Fibroblast of peridontal ligament (primary cell): Measurements from ENCODE around the gene BTN1A1.

Experiments used
- DNase-seq: peaks from one replicate; pipeline ENCODE4 v3.0.0-alpha.2; 2010; ENCODE audit errors: extremely low read depth

BTN1A1 gene

GRCh38 chr6:26475823-26476729, 24.0 kb upstream of the BTN1A1 start:
- peak; percentile 43 for DNase-seq

GRCh38 chr6:26476896-26477295, 23.2 kb upstream of the BTN1A1 start:
- DNase-seq = no peak

GRCh38 chr6:26477426-26477825, 22.7 kb upstream of the BTN1A1 start:
- DNase-seq = no peak

GRCh38 chr6:26478100-26478984, 21.8 kb upstream of the BTN1A1 start:
- no peak for DNase-seq

GRCh38 chr6:26478985-26479278, 21.2 kb upstream of the BTN1A1 start:
- DNase-seq = no peak

- DNase-seq = no peak
Observed at GRCh38 chr6:26482338-26482737, 17.8 kb upstream of the BTN1A1 start.

- no peak for DNase-seq
Observed at GRCh38 chr6:26483727-26484126, 16.4 kb upstream of the BTN1A1 start.

- DNase-seq = no peak
Observed at GRCh38 chr6:26484161-26484560, 15.9 kb upstream of the BTN1A1 start.

GRCh38 chr6:26485112-26485780, 14.9 kb upstream of the BTN1A1 start:
- DNase-seq = no peak

- no peak for DNase-seq
Observed at GRCh38 chr6:26486358-26486757, 13.7 kb upstream of the BTN1A1 start.

- no peak for DNase-seq
Observed at GRCh38 chr6:26487466-26487865, 12.6 kb upstream of the BTN1A1 start.

GRCh38 chr6:26489996-26490964, 9.8 kb upstream of the BTN1A1 start:
- no peak for DNase-seq

GRCh38 chr6:26491604-26492003, 8.5 kb upstream of the BTN1A1 start:
- no peak for DNase-seq

GRCh38 chr6:26493258-26493657, 6.8 kb upstream of the BTN1A1 start:
- DNase-seq = peak; percentile 59

GRCh38 chr6:26494117-26494516, 6.0 kb upstream of the BTN1A1 start:
- DNase-seq = no peak

- no peak for DNase-seq
Observed at GRCh38 chr6:26495281-26495680, 4.8 kb upstream of the BTN1A1 start.

GRCh38 chr6:26497610-26498009, 2.5 kb upstream of the BTN1A1 start:
- no peak for DNase-seq

- no peak for DNase-seq
Observed at GRCh38 chr6:26501482-26501986, 1.4 kb downstream of the BTN1A1 start.

- no peak for DNase-seq
Observed at GRCh38 chr6:26502165-26502564, 2.1 kb downstream of the BTN1A1 start.

GRCh38 chr6:26502626-26503025, 2.5 kb downstream of the BTN1A1 start:
- no peak for DNase-seq

- no peak for DNase-seq
Observed at GRCh38 chr6:26507658-26508057, 7.6 kb downstream of the BTN1A1 start.
